Left ventricle myocardium superior (tissue), 1 donor: ENCODE results near the gene FBN1. TPM values are rescaled to one million over a fixed set of nuclear protein-coding genes. Genes with fewer than 3 reads are reported as not detected.

Source experiments
- ATAC-seq: fragments of 200-7000 bp; cut with Tn5 transposase; one replicate; pipeline ENCODE4 v1.9.1; 2020; ENCODE audit warnings: mild to moderate bottlenecking, moderate library complexity
- DNase-seq: peaks from one replicate; pipeline ENCODE4 v3.0.0-alpha.2; 2020
- intact Hi-C: fragments of 100-400 bp; cut with micrococcal nuclease; formaldehyde crosslinking; loops from one replicate; pipeline ENCODE4 v1.11.0; 2022
- total RNA-seq: library from RNA; stranded (reverse); fragmentation: NEBNext Ultra II Directional; extraction: Animal tissue kit (Norgen Biotek cat#: 25700); gene quantifications from one replicate; pipeline ENCODE4 v1.2.1, GENCODE V29; 2021
- donor health status: DM: no; HTN: yes; CAD: no; lungs with severe emphysema.

The FBN1 gene
- total RNA-seq, 1 donor from 2014 or later = 27.6 TPM

- ATAC-seq = no peak
- intact Hi-C loops = no loop called here
- no peak for DNase-seq
Measured at GRCh38 chr15:48628832-48629231, 16.7 kb downstream of the FBN1 start.

- DNase-seq (no peak), ATAC-seq (peak; percentile 32)
- intact Hi-C loops = no loop called here
Measured at GRCh38 chr15:48627260-48627940, 18.1 kb downstream of the FBN1 start.

GRCh38 chr15:48625126-48625525 lies 20.4 kb downstream of the FBN1 start:
- intact Hi-C loops = no loop called here
- ATAC-seq (no peak), DNase-seq (no peak)

- intact Hi-C loops = no loop called here
- ATAC-seq (no peak), DNase-seq (no peak)
Measured at GRCh38 chr15:48624700-48625099, 20.8 kb downstream of the FBN1 start.

GRCh38 chr15:48623456-48623855 lies 22.1 kb downstream of the FBN1 start:
- no peak for ATAC-seq
- intact Hi-C loops = no loop called here
- DNase-seq = no peak

GRCh38 chr15:48622237-48622636 lies 23.3 kb downstream of the FBN1 start:
- peak; percentile 33 for ATAC-seq
- no peak for DNase-seq
- intact Hi-C loops = no loop called here

GRCh38 chr15:48619446-48619845 lies 26.1 kb downstream of the FBN1 start:
- DNase-seq (no peak), ATAC-seq (no peak)
- intact Hi-C loops = no loop called here

GRCh38 chr15:48617619-48618018 lies 27.9 kb downstream of the FBN1 start:
- DNase-seq = peak; percentile 39
- peak; percentile 93 for ATAC-seq
- intact Hi-C loops = no loop called here

- DNase-seq (no peak), ATAC-seq (no peak)
- intact Hi-C loops = no loop called here
Measured at GRCh38 chr15:48616216-48616615, 29.3 kb downstream of the FBN1 start.

GRCh38 chr15:48614051-48614450 lies 31.5 kb downstream of the FBN1 start:
- DNase-seq = no peak
- no peak for ATAC-seq
- intact Hi-C loops = no loop called here

- intact Hi-C loops = no loop called here
- ATAC-seq = peak; percentile 23
- no peak for DNase-seq
Measured at GRCh38 chr15:48609486-48609885, 36.0 kb downstream of the FBN1 start.

- DNase-seq = no peak
- intact Hi-C loops = no loop called here
- ATAC-seq = no peak
Measured at GRCh38 chr15:48607846-48608245, 37.7 kb downstream of the FBN1 start.

- DNase-seq = no peak
- no peak for ATAC-seq
- intact Hi-C loops = no loop called here
Measured at GRCh38 chr15:48604567-48604966, 40.9 kb downstream of the FBN1 start.

- intact Hi-C loops = no loop called here
- DNase-seq = no peak
- no peak for ATAC-seq
Measured at GRCh38 chr15:48603922-48604321, 41.6 kb downstream of the FBN1 start.

- no peak for DNase-seq
- intact Hi-C loops = no loop called here
- no peak for ATAC-seq
Measured at GRCh38 chr15:48603123-48603500, 42.4 kb downstream of the FBN1 start.

GRCh38 chr15:48602358-48603122 lies 43.0 kb downstream of the FBN1 start:
- ATAC-seq (peak; percentile 79), DNase-seq (no peak)
- intact Hi-C loops = no loop called here

- ATAC-seq = no peak
- intact Hi-C loops = no loop called here
- DNase-seq = no peak
Measured at GRCh38 chr15:48601095-48601494, 44.4 kb downstream of the FBN1 start.

- intact Hi-C loops = no loop called here
- DNase-seq = no peak
- no peak for ATAC-seq
Measured at GRCh38 chr15:48596841-48597240, 48.7 kb downstream of the FBN1 start.

GRCh38 chr15:48596415-48596814 lies 49.1 kb downstream of the FBN1 start:
- intact Hi-C loops = no loop called here
- no peak for ATAC-seq

GRCh38 chr15:48595981-48596380 lies 49.5 kb downstream of the FBN1 start:
- DNase-seq (no peak), ATAC-seq (no peak)
- intact Hi-C loops = no loop called here

More at GRCh38 chr15:48596415-48596814, 49.1 kb downstream of the FBN1 start:
- DNase-seq = no peak

GRCh38 chr15:48592933-48593332 lies 52.6 kb downstream of the FBN1 start:
- no peak for DNase-seq
- intact Hi-C loops = no loop called here
- ATAC-seq = no peak
